ENCODE results near the gene BCAS3.

BCAS3 gene

GRCh38 chr17:61410141-61411010 is 732.7 kb downstream of the BCAS3 start:
- DNase-seq (ENCODE audit: low read depth) = no peak

GRCh38 chr17:61411011-61411260 is 733.3 kb downstream of the BCAS3 start:
- no peak for DNase-seq (ENCODE audit: low read depth)

DNA sequence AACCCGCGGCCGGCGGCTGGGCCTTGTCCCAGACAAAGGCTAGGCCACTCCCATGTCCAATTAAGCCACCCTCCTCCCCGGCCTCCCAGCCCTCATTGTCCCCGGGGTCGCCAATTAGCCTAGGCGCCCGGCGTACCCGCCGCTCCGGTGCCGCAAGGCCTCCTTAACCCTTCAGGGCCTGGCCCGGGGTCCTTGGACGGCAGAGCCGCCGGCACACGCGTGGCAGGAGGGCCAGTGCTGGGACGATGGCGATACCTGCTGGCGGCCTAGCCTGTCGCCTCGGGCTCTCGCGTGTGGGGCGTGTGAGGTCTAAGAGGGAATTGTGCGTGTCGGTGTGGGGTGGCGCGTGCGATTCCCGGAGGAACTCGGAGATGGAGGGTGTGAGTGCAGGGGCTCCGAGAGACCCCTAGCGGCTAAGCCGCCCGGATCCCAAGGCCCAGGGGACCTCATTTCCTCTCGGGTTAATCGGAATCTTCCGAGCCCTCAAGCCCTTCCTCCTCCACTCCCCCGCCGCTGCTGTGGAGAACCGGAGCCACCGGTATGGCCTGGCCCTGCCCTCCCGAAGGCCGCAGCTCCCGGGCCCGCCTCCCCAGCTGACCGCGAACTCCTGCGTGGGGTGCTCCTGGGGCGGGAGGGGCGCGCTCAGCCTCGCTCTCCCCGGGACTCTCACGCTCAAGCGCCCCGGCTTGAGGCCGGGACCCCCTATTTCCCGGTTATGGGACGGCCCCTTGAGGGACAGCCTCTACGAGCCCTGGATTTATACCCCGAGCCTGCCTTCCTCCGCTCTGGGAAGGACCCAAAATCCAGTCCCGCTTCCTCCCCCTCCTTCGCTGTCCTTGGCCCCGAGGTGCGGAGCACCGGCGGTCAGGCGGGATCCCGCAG is 733.9 kb downstream of the BCAS3 start:
- no peak for DNase-seq (ENCODE audit: low read depth)

GRCh38 chr17:61412143-61412859 is 734.6 kb downstream of the BCAS3 start:
- DNase-seq (ENCODE audit: low read depth) = no peak

GRCh38 chr17:61412860-61413660 is 735.4 kb downstream of the BCAS3 start:
- DNase-seq (ENCODE audit: low read depth) = no peak

- no peak for DNase-seq (ENCODE audit: low read depth)
Measured at GRCh38 chr17:61413661-61414126, 736.0 kb downstream of the BCAS3 start.

DNA sequence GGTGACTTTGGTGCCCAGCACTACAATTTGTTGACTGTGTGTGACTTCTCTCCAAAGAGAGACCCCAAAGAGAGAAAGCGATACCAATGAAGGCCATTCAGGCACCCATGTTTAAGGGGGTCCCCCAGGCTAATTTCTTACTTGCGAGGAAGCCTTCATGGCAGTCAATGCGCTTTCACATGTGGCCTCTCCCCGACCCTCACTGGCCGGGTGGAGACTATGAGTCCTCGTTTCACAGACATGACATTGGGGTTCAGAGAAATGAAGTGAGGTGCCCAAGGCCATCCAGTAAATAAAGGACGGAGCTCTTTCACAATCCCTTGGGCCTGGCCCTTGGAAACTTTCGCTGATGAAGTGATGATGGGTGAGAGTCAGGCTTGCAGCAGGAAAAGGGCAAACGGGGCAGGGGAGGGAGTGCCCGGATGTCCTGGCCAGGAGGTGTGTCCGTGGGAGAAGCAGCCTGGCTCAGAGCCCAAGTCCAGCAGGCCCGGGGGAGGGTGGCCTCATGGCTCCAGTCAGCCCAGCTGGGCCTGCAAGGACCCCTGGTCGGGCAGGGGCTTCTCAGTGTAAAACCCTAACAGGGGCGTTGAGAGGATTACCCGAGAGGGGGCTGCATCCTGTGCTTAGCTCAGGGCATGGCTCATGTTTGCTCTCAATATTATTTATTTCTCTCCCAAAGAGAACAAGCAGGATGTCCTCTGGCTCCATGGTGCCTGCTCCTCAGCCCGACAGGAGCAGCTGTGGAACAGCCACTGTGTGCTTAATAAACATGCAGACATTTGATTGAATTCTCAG is 736.7 kb downstream of the BCAS3 start:
- no peak for DNase-seq (ENCODE audit: low read depth)

- DNase-seq (ENCODE audit: low read depth) = no peak
Measured at GRCh38 chr17:61414936-61415251, 737.2 kb downstream of the BCAS3 start.

- no peak for DNase-seq (ENCODE audit: low read depth)
Measured at GRCh38 chr17:61415374-61416210, 737.9 kb downstream of the BCAS3 start.

- no peak for DNase-seq (ENCODE audit: low read depth)
Measured at GRCh38 chr17:61416211-61416539, 738.5 kb downstream of the BCAS3 start.

DNA sequence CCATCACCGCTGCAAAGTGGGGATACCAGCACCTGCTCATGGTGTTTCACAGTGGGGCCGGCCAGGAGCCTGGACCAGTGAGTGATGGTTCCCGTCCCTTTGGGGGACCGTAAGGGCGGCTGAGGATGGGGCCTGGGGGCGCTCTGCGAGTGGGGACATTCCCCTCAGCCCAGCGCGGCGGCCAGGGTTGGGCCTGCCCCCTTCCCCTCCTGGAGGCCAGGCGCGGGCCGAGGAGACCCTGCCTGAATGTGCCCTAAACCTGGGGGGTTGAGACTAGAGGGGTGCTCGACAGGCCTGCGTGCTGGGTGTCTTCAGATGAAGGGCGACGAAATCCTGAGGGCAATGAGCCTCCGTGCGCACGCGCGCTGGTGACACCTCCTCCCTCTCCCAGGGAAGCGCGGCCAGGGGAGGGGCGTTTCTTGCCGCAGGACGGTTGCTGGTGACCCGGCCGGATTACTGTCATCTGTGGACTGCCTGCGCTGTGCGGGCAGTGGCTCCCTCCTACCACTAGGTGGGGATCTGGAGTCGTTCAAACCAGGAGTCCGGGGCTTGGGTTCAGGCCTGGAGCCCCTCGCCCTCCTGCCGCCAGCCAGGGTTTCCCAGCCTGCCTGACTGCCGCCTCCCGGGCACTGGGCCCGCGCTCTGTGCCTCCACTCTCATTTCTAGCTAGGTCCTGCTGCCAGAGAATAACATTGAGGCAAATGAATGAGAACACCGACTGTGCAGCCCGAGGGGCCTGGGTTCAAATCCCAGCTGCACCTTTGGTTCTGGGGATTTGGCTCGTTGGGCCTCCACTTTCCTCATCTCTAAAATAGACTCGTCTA is 739.1 kb downstream of the BCAS3 start:
- DNase-seq (ENCODE audit: low read depth) = no peak

DNA sequence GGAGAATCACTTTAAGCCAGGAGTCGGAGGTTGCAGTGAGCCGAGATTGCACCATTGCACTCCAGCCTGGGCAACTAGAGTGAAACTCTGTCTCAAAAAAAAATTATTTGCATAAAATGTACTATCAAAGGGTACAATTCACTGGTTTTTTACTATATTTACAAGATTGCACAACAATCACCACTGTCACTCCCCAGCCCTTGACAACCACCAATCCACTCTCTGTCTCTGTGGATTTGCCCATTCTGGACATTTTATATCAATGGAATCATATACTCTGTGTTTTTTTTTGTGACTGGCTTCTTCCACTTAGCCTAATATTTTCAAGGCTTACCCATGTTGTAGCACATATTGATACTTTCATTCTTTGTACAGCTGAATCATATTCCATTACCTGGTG is 740.8 kb downstream of the BCAS3 start:
- DNase-seq (ENCODE audit: low read depth) = no peak

DNA sequence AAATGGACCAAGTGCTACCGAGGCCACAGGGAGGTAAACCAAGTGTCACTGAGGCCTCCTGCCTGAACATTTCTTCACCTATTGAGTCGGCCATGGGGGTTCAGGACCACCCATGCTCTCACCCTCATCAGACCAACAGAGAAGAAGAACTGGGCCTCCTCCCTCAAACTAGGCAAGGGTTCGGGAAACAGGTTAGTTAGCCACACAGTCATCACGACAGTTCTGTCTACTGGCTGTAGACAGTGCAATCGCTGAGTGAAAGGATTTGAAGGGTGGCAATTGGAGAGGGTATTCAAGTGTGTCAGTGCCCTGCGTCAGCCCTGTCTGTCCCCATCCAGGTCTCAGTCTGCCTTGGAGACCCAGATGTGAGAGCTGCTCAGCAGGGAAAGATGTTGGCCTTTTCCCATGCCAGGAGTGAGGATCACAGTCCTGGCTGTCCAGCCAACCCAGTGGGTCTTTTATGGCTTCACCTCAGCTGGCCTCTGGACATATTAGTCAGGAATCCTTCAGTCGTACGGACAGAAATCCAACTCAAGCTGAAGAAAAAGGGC is 741.9 kb downstream of the BCAS3 start:
- DNase-seq (ENCODE audit: low read depth) = no peak

DNA sequence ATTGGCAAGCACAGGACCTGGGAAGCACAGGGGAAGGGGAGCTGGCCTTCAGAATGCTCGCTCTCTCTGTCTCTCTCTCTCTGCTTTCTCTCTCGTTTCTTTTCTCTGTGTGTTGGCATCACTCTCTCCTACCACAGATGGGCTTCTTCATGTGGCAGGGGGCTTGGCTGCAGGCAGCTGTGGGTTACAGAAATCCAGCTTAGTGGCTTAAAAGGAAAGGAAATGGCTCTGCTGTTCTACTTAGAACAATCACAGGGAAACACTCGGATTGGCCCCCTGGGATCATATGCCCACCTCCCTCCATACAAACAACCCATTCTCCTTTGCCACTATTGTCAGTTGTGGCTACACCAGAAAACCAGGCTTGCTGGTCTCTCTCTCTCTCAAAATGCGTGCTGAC is 742.4 kb downstream of the BCAS3 start:
- no peak for DNase-seq (ENCODE audit: low read depth)

DNA sequence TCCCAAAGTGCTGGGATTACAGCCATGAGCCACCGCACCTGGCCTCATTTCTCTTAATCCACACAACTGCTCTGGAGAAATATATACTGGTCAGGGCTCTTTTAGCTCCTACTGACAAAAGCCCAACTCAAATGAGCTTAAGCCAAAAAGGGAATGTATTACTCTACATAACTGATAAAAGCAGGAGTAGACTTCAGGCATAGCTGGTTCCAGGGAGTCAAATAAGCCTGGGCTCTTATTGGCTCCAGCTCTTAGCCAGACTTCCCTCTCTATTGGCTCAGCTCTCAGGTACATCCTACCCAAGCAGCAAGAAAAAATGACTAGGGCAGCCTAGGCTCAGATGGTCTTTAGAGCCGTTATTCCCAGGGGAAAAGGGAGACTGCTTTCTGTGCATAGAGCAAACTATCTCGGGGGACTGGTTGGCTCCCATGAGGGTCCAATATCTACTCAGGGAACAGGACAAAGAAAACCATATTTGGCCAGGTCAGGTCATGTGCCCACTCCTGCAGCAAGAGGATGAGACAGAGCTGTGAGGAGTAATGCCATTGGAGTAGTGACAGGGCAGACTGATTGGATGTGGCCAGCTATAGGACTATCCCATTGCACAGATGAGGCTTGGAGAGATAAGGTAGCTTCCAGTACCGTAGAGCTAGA is 743.2 kb downstream of the BCAS3 start:
- no peak for DNase-seq (ENCODE audit: low read depth)

GRCh38 chr17:61421460-61421859 is 743.8 kb downstream of the BCAS3 start:
- no peak for DNase-seq (ENCODE audit: low read depth)

- no peak for DNase-seq (ENCODE audit: low read depth)
Measured at GRCh38 chr17:61422116-61422799, 744.6 kb downstream of the BCAS3 start.

- DNase-seq (ENCODE audit: low read depth) = no peak
Measured at GRCh38 chr17:61422869-61423268, 745.2 kb downstream of the BCAS3 start.
